GM18505 (cell line): ENCODE measurements around the gene SHE.
"Not testable (repeated sequence)": the region's sequence is repeated elsewhere in the genome, so short reads cannot be mapped to it uniquely, and the experiment has no call there.

Source experiments
- ATAC-seq: cut with Tn5 transposase; IDR thresholded peaks from one replicate; pipeline ENCODE4 v1.9.1; 2021; ENCODE audit not compliant: unreplicated experiment
- POLR2A ChIP-seq: IDR thresholded peaks from 4 replicates; pipeline ENCODE4 v1.6.1; 2011; ENCODE audit warnings: borderline replicate concordance; ENCODE audit not compliant: insufficient read depth, insufficient read length; ENCODE audit errors: extremely low read depth

The SHE gene

GRCh38 chr1:154497026-154497806 lies 5.0 kb downstream of the SHE start:
- ATAC-seq: no peak
- no peak for TF ChIP-seq POLR2A

- no peak for ATAC-seq
- no peak for TF ChIP-seq POLR2A
These were observed 5.8 kb downstream of the SHE start for GRCh38 chr1:154496383-154496782.

- ATAC-seq: no peak
- no peak for TF ChIP-seq POLR2A
These were observed 6.5 kb downstream of the SHE start for GRCh38 chr1:154495496-154496273.

- ATAC-seq: no peak
These were observed 8.9 kb downstream of the SHE start for GRCh38 chr1:154493276-154493675.

GRCh38 chr1:154492115-154492514 lies 10.1 kb downstream of the SHE start:
- TF ChIP-seq POLR2A: no peak

More at GRCh38 chr1:154493276-154493675, 8.9 kb downstream of the SHE start:
- TF ChIP-seq POLR2A: no peak

GRCh38 chr1:154490317-154490716 lies 11.9 kb downstream of the SHE start:
- ATAC-seq: no peak
- no peak for TF ChIP-seq POLR2A

More at GRCh38 chr1:154492115-154492514, 10.1 kb downstream of the SHE start:
- no peak for ATAC-seq

GRCh38 chr1:154489695-154490274 lies 12.4 kb downstream of the SHE start:
- ATAC-seq: no peak
- TF ChIP-seq POLR2A: no peak

GRCh38 chr1:154488922-154489321 lies 13.3 kb downstream of the SHE start:
- no peak for ATAC-seq
- TF ChIP-seq POLR2A: no peak

GRCh38 chr1:154486756-154487155 lies 15.5 kb downstream of the SHE start:
- not testable (repeated sequence) for ATAC-seq

GRCh38 chr1:154485910-154486496 lies 16.2 kb downstream of the SHE start:
- no peak for ATAC-seq
- no peak for TF ChIP-seq POLR2A

- no peak for TF ChIP-seq POLR2A
- no peak for ATAC-seq
These were observed 17.1 kb downstream of the SHE start for GRCh38 chr1:154485106-154485505.

- TF ChIP-seq POLR2A: no peak
- ATAC-seq: no peak
These were observed 18.0 kb downstream of the SHE start for GRCh38 chr1:154483941-154484803.
